SK-N-SH (cell line): ENCODE measurements around the gene CEP112. TPM values are rescaled to one million over a fixed set of nuclear protein-coding genes. Genes with fewer than 3 reads are reported as not detected.
"Not testable (repeated sequence)": the region's sequence is repeated elsewhere in the genome, so short reads cannot be mapped to it uniquely, and the experiment has no call there.

Source experiments
- CTCF ChIA-PET: fragments of 300-600, 350-600 bp; formaldehyde crosslinking; extraction: SDS; loops from one replicate; lab custom pipeline; 2021; lab: Yijun Ruan, JAX
- POLR2A ChIA-PET: fragments of 350-600 bp; sonication (Branson Sonifier 250); formaldehyde crosslinking; extraction: SDS; loops from one replicate; lab custom pipeline; 2020; ENCODE audit warnings: antibody characterized with exemption, inconsistent platforms; lab: Yijun Ruan, JAX
- DNase-seq: peaks from one replicate; pipeline ENCODE4 v3.0.0; 2012
- H2AFZ ChIP-seq: fragments of 200-600 bp; sonication (generic); 2 replicates; pipeline ENCODE4 v1.8.1; 2016; ENCODE audit warnings: antibody characterized with exemption, mild to moderate bottlenecking, low read depth
- H3F3A ChIP-seq: fragments of 200-600 bp; sonication (generic); replicated peaks from 2 replicates; pipeline ENCODE3; 2016; ENCODE audit warnings: antibody characterized with exemption, mild to moderate bottlenecking; ENCODE audit not compliant: insufficient read depth
- H3K27ac ChIP-seq, 2 experiments: fragments of 200-500 bp in 1 of 2; fragments of 200-600 bp in 1 of 2; sonication (Bioruptor generic) in 1 of 2; sonication (generic), shearing (Covaris generic) in 1 of 2; 2 replicates each; pipeline versions ENCODE4 v1.5.1 to v1.6.1; 2014 to 2016; ENCODE audit warnings: low read depth in 2 of 2, inconsistent platforms in 1 of 2, low read length in 1 of 2, mild to moderate bottlenecking in 1 of 2, mixed read lengths in 1 of 2
- H3K27me3 ChIP-seq: fragments of 200-600 bp; sonication (generic), shearing (Covaris generic); 2 replicates; pipeline ENCODE4 v1.6.1; 2016; ENCODE audit warnings: mixed run types; ENCODE audit not compliant: insufficient read depth
- H3K36me3 ChIP-seq, 2 experiments: fragments of 200-500 bp in 1 of 2; fragments of 200-600 bp in 1 of 2; sonication (Bioruptor generic) in 1 of 2; sonication (generic) in 1 of 2; replicated peaks in 1 of 2; 2 replicates each; pipeline versions ENCODE3 to v1.5.1; 2014 to 2016; ENCODE audit warnings: low read length in 1 of 2, mild to moderate bottlenecking in 1 of 2; ENCODE audit not compliant: insufficient read depth in 2 of 2, control insufficient read depth in 1 of 2
- H3K4me1 ChIP-seq, 2 experiments: fragments of 200-500 bp in 1 of 2; fragments of 200-600 bp in 1 of 2; sonication (Bioruptor generic) in 1 of 2; sonication (generic), shearing (Covaris generic) in 1 of 2; 2 replicates each; pipeline versions ENCODE4 v1.5.1 to v1.6.1; 2014 to 2016; ENCODE audit warnings: low read depth in 1 of 2, low read length in 1 of 2, mixed run types in 1 of 2; ENCODE audit not compliant: insufficient read depth in 2 of 2, control insufficient read depth in 1 of 2
- H3K4me2 ChIP-seq: fragments of 200-600 bp; sonication (generic), shearing (Covaris generic); 2 replicates; pipeline ENCODE4 v1.6.1; 2017; ENCODE audit warnings: mixed run types
- H3K4me3 ChIP-seq, 2 experiments: fragments of 200-500 bp in 1 of 2; fragments of 200-600 bp in 1 of 2; sonication (Bioruptor generic) in 1 of 2; sonication (generic), shearing (Covaris generic) in 1 of 2; 2 replicates each; pipeline versions ENCODE4 v1.5.1 to v1.8.1; 2014 to 2016; ENCODE audit warnings: low read depth in 2 of 2, inconsistent platforms in 1 of 2, low read length in 1 of 2, mild to moderate bottlenecking in 1 of 2, mixed read lengths in 1 of 2, moderate library complexity in 1 of 2
- H3K79me2 ChIP-seq: fragments of 200-600 bp; sonication (generic); 2 replicates; pipeline ENCODE4 v1.8.1; 2017; ENCODE audit warnings: mild to moderate bottlenecking; ENCODE audit not compliant: insufficient read depth
- H3K9ac ChIP-seq: fragments of 200-600 bp; sonication (generic); 2 replicates; pipeline ENCODE4 v1.6.1; 2017; ENCODE audit warnings: mixed run types
- H3K9me2 ChIP-seq: fragments of 200-600 bp; sonication (generic); 2 replicates; pipeline ENCODE4 v1.6.1; 2017; ENCODE audit warnings: mixed run types
- H3K9me3 ChIP-seq: fragments of 200-600 bp; sonication (generic); 2 replicates; pipeline ENCODE4 v1.6.1; 2017; ENCODE audit warnings: mixed run types, mild to moderate bottlenecking, moderate library complexity
- H4K20me1 ChIP-seq: fragments of 200-600 bp; sonication (generic); 2 replicates; pipeline ENCODE4 v1.6.1; 2017; ENCODE audit warnings: mild to moderate bottlenecking, mixed run types; ENCODE audit not compliant: insufficient read depth
- EZH2phosphoT487 ChIP-seq: fragments of 200-600 bp; sonication (generic); IDR thresholded peaks from 2 replicates; pipeline ENCODE4 v1.6.1; 2017; ENCODE audit warnings: low read depth, mixed run types, mild to moderate bottlenecking, antibody characterized with exemption, moderate library complexity, borderline replicate concordance
- FOXJ3 ChIP-seq: sonication (generic); formaldehyde crosslinking; IDR thresholded peaks from 2 replicates; pipeline ENCODE4 v1.5.1; 2020; ENCODE audit warnings: mild to moderate bottlenecking, missing genetic modification reagents
- GATA2 ChIP-seq: sonication (generic); formaldehyde crosslinking; IDR thresholded peaks from 2 replicates; pipeline ENCODE4 v1.5.0; 2020; ENCODE audit warnings: mild to moderate bottlenecking, missing genetic modification reagents
- MEF2A ChIP-seq: IDR thresholded peaks from 2 replicates; pipeline ENCODE4 v1.4.0; 2012; ENCODE audit warnings: low read depth, borderline replicate concordance
- MXI1 ChIP-seq: IDR thresholded peaks from 2 replicates; pipeline ENCODE4 v1.6.1; 2012; ENCODE audit warnings: mild to moderate bottlenecking, low read depth, low read length, improper control_type of control experiment
- NFIC ChIP-seq: IDR thresholded peaks from 2 replicates; pipeline ENCODE4 v1.4.0; 2012; ENCODE audit warnings: borderline replicate concordance
- NRF1 ChIP-seq: IDR thresholded peaks from 2 replicates; pipeline ENCODE4 v1.6.1; 2012; ENCODE audit warnings: low read depth, mild to moderate bottlenecking, low read length
- RCOR1 ChIP-seq: fragments of 150-350 bp; IDR thresholded peaks from 2 replicates; pipeline ENCODE4 v1.6.1; 2017; ENCODE audit warnings: antibody characterized with exemption, low read length
- RXRA ChIP-seq: IDR thresholded peaks from 2 replicates; pipeline ENCODE4 v1.4.0; 2012; ENCODE audit warnings: low read depth, mild to moderate bottlenecking, borderline replicate concordance
- SMC3 ChIP-seq: IDR thresholded peaks from 2 replicates; pipeline ENCODE4 v1.6.1; 2012; ENCODE audit warnings: low read depth, low read length, improper control_type of control experiment
- TCF12 ChIP-seq: IDR thresholded peaks from 2 replicates; pipeline ENCODE4 v1.4.0; 2012
- USF1 ChIP-seq: IDR thresholded peaks from 2 replicates; pipeline ENCODE4 v1.4.0; 2012; ENCODE audit warnings: low read depth, borderline replicate concordance
- USF2 ChIP-seq: fragments of 150-350 bp; IDR thresholded peaks from 2 replicates; pipeline ENCODE4 v1.6.1; 2017; ENCODE audit warnings: antibody characterized with exemption, low read length, low read depth, borderline replicate concordance
- YY1 ChIP-seq: IDR thresholded peaks from 2 replicates; pipeline ENCODE4 v1.4.0; 2012; ENCODE audit warnings: low read depth, mild to moderate bottlenecking
- WGBS: methylation state at CpG from one replicate; pipeline ENCODE4 v1.1.6; 2017; ENCODE audit warnings: low lambda C conversion rate; 5-methylcytosine and 5-hydroxymethylcytosine counted together
- polyA plus RNA-seq, 3 experiments: library from polyadenylated mRNA; depleted of rRNA; stranded (reverse); fragments of >200 nt; gene quantifications; 2 replicates each; pipeline ENCODE4 v1.2.3, GENCODE V29; 2012
- TF ChIP-seq, protein P1 (sequence below): IDR thresholded peaks from 2 replicates; pipeline ENCODE4 v1.4.0; 2012; ENCODE audit warnings: low read depth, borderline replicate concordance
- TF ChIP-seq, protein P2 (sequence below): fragments of 150-350 bp; IDR thresholded peaks from 2 replicates; pipeline ENCODE4 v1.6.1; 2016; ENCODE audit warnings: mild to moderate bottlenecking, low read depth, low read length

CEP112 gene
- polyA plus RNA-seq, 1 of the 3 experiments (the other 2 are of a cell fraction), result 7.9 TPM

GRCh38 chr17:65809366-65809765 lies 382.6 kb downstream of the CEP112 start:
- no peaks in the 10 kb centered on the region for H3K9me3 ChIP-seq
- no peaks in the 10 kb centered on the region for H3K4me1 ChIP-seq
- ChIA-PET POLR2A (no interaction called here), CTCF (no interaction called here)
- peaks cover 2% of the 10 kb centered on the region for H3F3A ChIP-seq
- no peak overlapping the region for H3K4me3 ChIP-seq
- peaks cover 0 to under 1% of the 10 kb centered on the region in 2 experiments for H3K36me3 ChIP-seq
- H3K79me2 ChIP-seq, result no peaks in the 10 kb centered on the region
- H3K27me3 ChIP-seq, result no peaks in the 10 kb centered on the region
- TF ChIP-seq USF2 (no peak), MEF2A (no peak), USF1 (no peak), SMC3 (no peak), TCF12 (no peak), NRF1 (no peak), YY1 (no peak), RCOR1 (no peak), EZH2phosphoT487 (no peak), MXI1 (no peak), NFIC (no peak), RXRA (no peak), GATA2 (CRISPR knock-in tag) (no peak), FOXJ3 (CRISPR knock-in tag) (no peak)
- TF ChIP-seq, protein P1, sequence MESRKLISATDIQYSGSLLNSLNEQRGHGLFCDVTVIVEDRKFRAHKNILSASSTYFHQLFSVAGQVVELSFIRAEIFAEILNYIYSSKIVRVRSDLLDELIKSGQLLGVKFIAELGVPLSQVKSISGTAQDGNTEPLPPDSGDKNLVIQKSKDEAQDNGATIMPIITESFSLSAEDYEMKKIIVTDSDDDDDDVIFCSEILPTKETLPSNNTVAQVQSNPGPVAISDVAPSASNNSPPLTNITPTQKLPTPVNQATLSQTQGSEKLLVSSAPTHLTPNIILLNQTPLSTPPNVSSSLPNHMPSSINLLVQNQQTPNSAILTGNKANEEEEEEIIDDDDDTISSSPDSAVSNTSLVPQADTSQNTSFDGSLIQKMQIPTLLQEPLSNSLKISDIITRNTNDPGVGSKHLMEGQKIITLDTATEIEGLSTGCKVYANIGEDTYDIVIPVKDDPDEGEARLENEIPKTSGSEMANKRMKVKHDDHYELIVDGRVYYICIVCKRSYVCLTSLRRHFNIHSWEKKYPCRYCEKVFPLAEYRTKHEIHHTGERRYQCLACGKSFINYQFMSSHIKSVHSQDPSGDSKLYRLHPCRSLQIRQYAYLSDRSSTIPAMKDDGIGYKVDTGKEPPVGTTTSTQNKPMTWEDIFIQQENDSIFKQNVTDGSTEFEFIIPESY, result no peak
- TF ChIP-seq, protein P2, sequence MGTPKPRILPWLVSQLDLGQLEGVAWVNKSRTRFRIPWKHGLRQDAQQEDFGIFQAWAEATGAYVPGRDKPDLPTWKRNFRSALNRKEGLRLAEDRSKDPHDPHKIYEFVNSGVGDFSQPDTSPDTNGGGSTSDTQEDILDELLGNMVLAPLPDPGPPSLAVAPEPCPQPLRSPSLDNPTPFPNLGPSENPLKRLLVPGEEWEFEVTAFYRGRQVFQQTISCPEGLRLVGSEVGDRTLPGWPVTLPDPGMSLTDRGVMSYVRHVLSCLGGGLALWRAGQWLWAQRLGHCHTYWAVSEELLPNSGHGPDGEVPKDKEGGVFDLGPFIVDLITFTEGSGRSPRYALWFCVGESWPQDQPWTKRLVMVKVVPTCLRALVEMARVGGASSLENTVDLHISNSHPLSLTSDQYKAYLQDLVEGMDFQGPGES, result no peak
- H3K27ac ChIP-seq, result no peak overlapping the region
- 50% methylated on average over 2 of the region's 2 CpGs for WGBS
- no peak overlapping the region for H2AFZ ChIP-seq
- H3K9ac ChIP-seq, result no peak overlapping the region
- H3K4me2 ChIP-seq, result no peak overlapping the region
- H3K9me2 ChIP-seq, result no peaks in the 10 kb centered on the region
- DNase-seq, result no peak
- no peaks in the 10 kb centered on the region for H4K20me1 ChIP-seq

DNA sequence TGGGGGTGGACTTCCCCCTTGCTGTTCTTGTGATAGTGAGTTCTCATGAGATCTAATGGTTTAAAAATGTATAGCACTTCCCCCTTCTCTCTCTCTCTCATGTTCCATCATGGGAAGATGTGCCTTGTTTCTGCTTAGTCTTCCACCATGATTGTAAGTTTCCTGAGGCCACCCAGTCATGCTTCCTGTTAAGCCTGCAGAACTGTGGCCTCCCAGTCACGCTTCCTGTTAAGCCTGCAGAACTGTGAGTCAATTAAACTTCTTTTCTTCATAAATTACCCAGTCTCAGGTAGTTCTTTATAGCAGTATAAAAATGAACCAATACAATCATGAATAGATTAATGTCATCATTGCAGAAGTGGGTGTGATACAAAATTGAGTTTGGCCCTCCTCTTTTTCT lies 383.4 kb downstream of the CEP112 start:
- H3K4me3 ChIP-seq, H3K9ac ChIP-seq, H3K27ac ChIP-seq, H2AFZ ChIP-seq, H3K27me3 ChIP-seq, H3K79me2 ChIP-seq, H3K4me2 ChIP-seq, POLR2A ChIA-PET, CTCF ChIA-PET, H3F3A ChIP-seq, H3K9me3 ChIP-seq, H3K36me3 ChIP-seq, DNase-seq, H3K4me1 ChIP-seq, H4K20me1 ChIP-seq, H3K9me2 ChIP-seq: not testable (repeated sequence)
- 56% methylated on average over 1 of the region's 1 CpG for whole genome bisulfite sequencing
